Keratinocyte (primary cell): ENCODE results near the gene CFAP69. TPM values are rescaled to one million over a fixed set of nuclear protein-coding genes. Genes with fewer than 3 reads are reported as not detected.
"Not testable (repeated sequence)": the region's sequence is repeated elsewhere in the genome, so short reads cannot be mapped to it uniquely, and the experiment has no call there.

Source experiments
- DNase-seq: peaks from one replicate; pipeline ENCODE4 v3.0.0-alpha.2; 2011; ENCODE audit warnings: low read depth, missing footprints, low spot score
- FAIRE-seq: peaks from 2 replicates; lab custom pipeline; 2011; peaks lifted over from hg19 to GRCh38; lab: Jason Lieb, UNC
- H2AFZ ChIP-seq: 2 replicates; pipeline ENCODE4 v1.6.0; 2012; ENCODE audit warnings: low read length, control low read depth, inconsistent platforms; ENCODE audit not compliant: control insufficient read depth
- H3K27ac ChIP-seq: 2 replicates; pipeline ENCODE4 v1.5.1; 2011; ENCODE audit warnings: low read length; ENCODE audit not compliant: control insufficient read depth, insufficient read depth
- H3K27me3 ChIP-seq: 3 replicates; pipeline ENCODE4 v1.6.0; 2011; ENCODE audit warnings: low read length; ENCODE audit not compliant: control insufficient read depth, insufficient read depth; ENCODE audit errors: extremely low read depth
- H3K36me3 ChIP-seq, 2 experiments: 2 replicates in 1 of 2; 3 replicates in 1 of 2; pipeline ENCODE4 v1.5.1; 2011; ENCODE audit warnings: low read length in 2 of 2, mild to moderate bottlenecking in 1 of 2; ENCODE audit not compliant: control insufficient read depth in 2 of 2, insufficient read depth in 2 of 2; ENCODE audit errors: extremely low read depth in 1 of 2
- H3K4me1 ChIP-seq: 3 replicates; pipeline ENCODE4 v1.5.1; 2011; ENCODE audit warnings: low read length; ENCODE audit not compliant: control insufficient read depth, insufficient read depth; ENCODE audit errors: extremely low read depth
- H3K4me2 ChIP-seq: 3 replicates; pipeline ENCODE4 v1.6.0; 2011; ENCODE audit warnings: low read depth, low read length; ENCODE audit not compliant: control insufficient read depth, insufficient read depth; ENCODE audit errors: extremely low read depth
- H3K4me3 ChIP-seq, 3 experiments: fragments of 200-600 bp in 1 of 3; sonication (generic) in 1 of 3; 2 replicates in 2 of 3; 3 replicates in 1 of 3; pipeline ENCODE4 v1.5.1; 2011 to 2016; ENCODE audit warnings: low read length in 3 of 3, mild to moderate bottlenecking in 3 of 3, control low read depth in 2 of 3, inconsistent platforms in 1 of 3, low read depth in 1 of 3, mixed read lengths in 1 of 3, mixed run types in 1 of 3, moderate library complexity in 1 of 3; ENCODE audit not compliant: control insufficient read depth in 2 of 3, insufficient read depth in 2 of 3; ENCODE audit errors: extremely low read depth in 1 of 3
- H3K79me2 ChIP-seq: 2 replicates; pipeline ENCODE4 v1.6.0; 2012; ENCODE audit warnings: low read length; ENCODE audit not compliant: control insufficient read depth, insufficient read depth
- H3K9ac ChIP-seq: 3 replicates; pipeline ENCODE4 v1.6.0; 2011; ENCODE audit warnings: low read length; ENCODE audit not compliant: control insufficient read depth, insufficient read depth; ENCODE audit errors: extremely low read depth
- H3K9me1 ChIP-seq: 3 replicates; pipeline ENCODE4 v1.6.0; 2011; ENCODE audit warnings: low read length; ENCODE audit not compliant: control insufficient read depth, insufficient read depth; ENCODE audit errors: extremely low read depth
- H3K9me3 ChIP-seq: 2 replicates; pipeline ENCODE4 v1.5.1; 2012; ENCODE audit warnings: low read depth, low read length; ENCODE audit not compliant: control insufficient read depth
- H4K20me1 ChIP-seq: 3 replicates; pipeline ENCODE4 v1.6.0; 2011; ENCODE audit warnings: low read length; ENCODE audit not compliant: control insufficient read depth, insufficient read depth; ENCODE audit errors: extremely low read depth
- CTCF ChIP-seq, 3 experiments: IDR thresholded peaks in 1 of 3; conservative IDR thresholded peaks in 1 of 3; optimal IDR thresholded peaks in 1 of 3; 2 replicates in 2 of 3; 3 replicates in 1 of 3; pipeline versions ENCODE3 to v1.5.1; 2011; ENCODE audit warnings: low read length in 3 of 3, mild to moderate bottlenecking in 3 of 3, moderate library complexity in 2 of 3, control low read depth in 1 of 3, inconsistent platforms in 1 of 3; ENCODE audit not compliant: insufficient read depth in 2 of 3; ENCODE audit errors: extremely low read depth in 1 of 3
- EZH2 ChIP-seq: IDR thresholded peaks from one replicate; pipeline ENCODE4 v1.6.1; 2012; ENCODE audit warnings: inconsistent platforms, mild to moderate bottlenecking, low read length, moderate library complexity
- dilution Hi-C: fragments of 300-500 bp; cut with MboI; formaldehyde crosslinking; loops from one replicate; pipeline ENCODE4 v1.7.0; 2020; ENCODE audit warnings: low sequenced_read_pairs; ENCODE audit not compliant: extremely low pct_ligation_motif_present
- polyA plus RNA-seq, 5 experiments: library from polyadenylated mRNA; depleted of rRNA in 3 of 5; stranded (reverse) in 3 of 5; stranded (forward) in 1 of 5; unstranded in 1 of 5; fragments of >200 nt; gene quantifications; 1 replicate in 1 of 5; 2 replicates in 3 of 5; 3 replicates in 1 of 5; pipeline versions ENCODE4 v1.2.1 to v1.2.3, GENCODE V29; 2011 to 2012; ENCODE audit warnings: missing spikeins in 2 of 5, low read depth in 1 of 5, low replicate concordance in 1 of 5

The CFAP69 gene
- polyA plus RNA-seq, 1 donor (not counting 4 experiments of a cell fraction or from before 2014, with no cell fraction given): 1.6 TPM

GRCh38 chr7:90322837-90323236, 77.9 kb downstream of the CFAP69 start:
- H2AFZ ChIP-seq: no peak overlapping the region
- no peaks in the 10 kb centered on the region for H3K36me3 ChIP-seq
- no peak overlapping the region for H3K9ac ChIP-seq
- dilution Hi-C loops: no loop called here
- H3K27ac ChIP-seq: no peak overlapping the region
- H3K4me3 ChIP-seq: no peak overlapping the region
- peaks cover 3% of the 10 kb centered on the region for H3K4me1 ChIP-seq
- H3K4me2 ChIP-seq: no peak overlapping the region
- H4K20me1 ChIP-seq: no peaks in the 10 kb centered on the region
- no peaks in the 10 kb centered on the region for H3K79me2 ChIP-seq
- no peak for DNase-seq
- TF ChIP-seq EZH2 (no peak), CTCF (optimal IDR thresholded peaks at IDR 0.05 in 1 of 3, IDR thresholded peaks at IDR 0.05 in 1 of 3, conservative IDR thresholded peaks at IDR 0.05 in 1 of 3; ENCODE audit: extremely low read depth in 1 of 3, insufficient read depth in 2 of 3, low read length in 3 of 3) (no peak)
- H3K27me3 ChIP-seq: peaks cover 36% of the 10 kb centered on the region
- FAIRE-seq: no peak
- H3K9me1 ChIP-seq: no peaks in the 10 kb centered on the region
- H3K9me3 ChIP-seq: no peaks in the 10 kb centered on the region

DNA sequence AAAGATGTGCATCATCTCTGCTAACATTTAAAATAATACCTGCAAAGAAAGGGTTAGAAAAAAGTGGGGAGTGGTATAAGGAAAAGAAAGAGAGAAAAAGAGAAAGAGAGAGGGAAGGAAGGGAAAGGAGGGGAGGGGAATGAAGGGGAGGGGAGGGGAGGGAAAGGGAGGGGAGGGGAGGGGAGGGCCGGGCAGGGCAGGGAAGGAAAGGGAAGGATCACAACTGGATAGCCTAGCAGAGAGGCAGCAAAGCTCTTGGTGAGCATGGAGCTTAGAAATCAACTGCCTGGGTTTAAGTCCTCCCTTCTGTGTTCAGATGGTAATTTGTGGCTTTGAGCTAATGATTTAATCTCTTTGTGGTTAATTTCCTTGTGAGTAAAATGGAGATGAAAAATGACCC, 81.5 kb downstream of the CFAP69 start:
- Histone ChIP-seq H3K9me1 (no peaks in the 10 kb centered on the region), H4K20me1 (no peaks in the 10 kb centered on the region), H3K9ac (no peak overlapping the region), H3K9me3 (no peaks in the 10 kb centered on the region), H3K36me3 (no peaks in the 10 kb centered on the region), H3K27me3 (peaks cover 16% of the 10 kb centered on the region), H3K79me2 (no peaks in the 10 kb centered on the region), H3K4me1 (no peaks in the 10 kb centered on the region), H3K27ac (no peak overlapping the region), H3K4me2 (no peak overlapping the region), H2AFZ (no peak overlapping the region), H3K4me3 (no peak overlapping the region)
- TF ChIP-seq EZH2: no peak
- DNase-seq (no peak), FAIRE-seq (no peak)
- dilution Hi-C loops: no loop called here

DNA sequence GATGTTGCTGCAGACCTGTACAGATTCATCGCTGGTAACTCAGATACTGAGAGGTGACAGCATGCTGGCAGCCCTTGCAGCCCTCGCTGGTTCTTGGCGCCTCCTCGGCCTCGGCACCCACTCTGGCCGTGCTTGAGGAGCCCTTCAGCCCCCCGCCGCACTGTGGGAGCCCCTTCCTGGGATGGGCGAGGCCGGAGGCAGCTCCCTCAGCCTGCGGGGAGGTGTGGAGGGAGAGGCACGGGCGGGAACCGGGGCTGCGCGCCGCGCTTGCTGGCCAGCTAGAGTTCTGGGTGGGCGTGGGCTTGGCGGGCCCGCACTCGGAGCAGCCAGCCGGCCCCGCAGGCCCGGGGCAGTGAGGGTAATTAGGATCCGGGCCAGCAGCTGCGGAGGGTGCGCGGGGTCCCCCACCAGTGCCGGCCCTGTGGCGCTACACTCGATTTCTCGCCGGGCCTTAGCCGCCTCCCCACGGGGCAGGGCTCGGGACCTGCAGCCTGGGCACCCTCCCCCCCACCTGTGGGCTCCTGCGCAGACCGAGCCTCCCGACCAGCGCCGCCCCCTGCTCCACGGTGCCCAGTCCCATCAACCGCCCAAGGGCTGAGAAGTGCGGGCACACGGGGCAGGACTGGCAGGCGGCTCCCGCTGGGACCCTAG, 89.3 kb downstream of the CFAP69 start:
- no peaks in the 10 kb centered on the region for H3K9me3 ChIP-seq
- no peaks in the 10 kb centered on the region for H3K9me1 ChIP-seq
- no peak overlapping the region for H2AFZ ChIP-seq
- H3K4me1 ChIP-seq: no peaks in the 10 kb centered on the region
- no peak overlapping the region for H3K27ac ChIP-seq
- DNase-seq (no peak), FAIRE-seq (no peak)
- H3K36me3 ChIP-seq: no peaks in the 10 kb centered on the region
- no peaks in the 10 kb centered on the region for H3K27me3 ChIP-seq
- H4K20me1 ChIP-seq: no peaks in the 10 kb centered on the region
- no peak overlapping the region for H3K4me2 ChIP-seq
- no peak overlapping the region for H3K4me3 ChIP-seq
- H3K9ac ChIP-seq: no peak overlapping the region
- TF ChIP-seq EZH2: no peak
- TF ChIP-seq CTCF (optimal IDR thresholded peaks at IDR 0.05 in 1 of 3, IDR thresholded peaks at IDR 0.05 in 1 of 3, conservative IDR thresholded peaks at IDR 0.05 in 1 of 3; ENCODE audit: extremely low read depth in 1 of 3, insufficient read depth in 2 of 3, low read length in 3 of 3): no peak
- no peaks in the 10 kb centered on the region for H3K79me2 ChIP-seq
- dilution Hi-C loops: no loop called here

DNA sequence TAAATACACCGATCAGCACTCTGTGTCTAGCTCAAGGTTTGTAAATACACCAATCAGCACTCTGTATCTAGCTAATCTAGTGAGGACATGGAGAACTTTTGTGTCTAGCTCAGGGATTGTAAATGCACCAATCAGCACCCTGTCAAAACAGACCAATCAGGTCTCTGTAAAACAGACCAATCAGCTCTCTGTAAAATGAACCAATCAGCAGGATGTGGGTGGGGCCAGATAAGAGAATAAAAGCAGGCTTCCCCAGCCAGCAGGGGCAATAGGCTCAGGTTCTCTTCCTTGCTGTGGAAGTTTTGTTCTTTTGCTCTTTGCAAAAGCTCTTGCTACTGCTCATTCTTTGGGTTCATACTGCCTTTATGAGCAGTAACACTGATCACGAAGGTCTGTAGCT, 90.0 kb downstream of the CFAP69 start:
- H3K36me3 ChIP-seq, H2AFZ ChIP-seq, H3K9me1 ChIP-seq, H3K9me3 ChIP-seq, H3K9ac ChIP-seq, H3K79me2 ChIP-seq, H3K27ac ChIP-seq, H3K4me3 ChIP-seq, H3K4me2 ChIP-seq, H3K27me3 ChIP-seq, FAIRE-seq, dilution Hi-C loops, H3K4me1 ChIP-seq, DNase-seq, H4K20me1 ChIP-seq: not testable (repeated sequence)
